Tibial nerve (tissue), 4 donors: ENCODE results near the gene CYLD. TPM values are rescaled to one million over a fixed set of nuclear protein-coding genes. Genes with fewer than 3 reads are reported as not detected.

ENCODE experiments used
- DNase-seq, 2 donors: peaks; one replicate each; pipeline ENCODE4 v3.0.0-alpha.2; 2019; ENCODE audit warnings: low spot score in 2 of 2
- H3K27ac ChIP-seq, 4 donors: fragments of 200-600 bp; sonication (generic) in 3 of 4; one replicate each; pipeline ENCODE4 v1.5.1; 2017 to 2019; ENCODE audit warnings: mild to moderate bottlenecking in 1 of 4
- H3K27me3 ChIP-seq, 2 donors: fragments of 200-600 bp; sonication (generic) in 1 of 2; one replicate each; pipeline versions ENCODE4 v1.5.1 to v1.6.0; 2017 to 2019
- H3K36me3 ChIP-seq, 3 donors: fragments of 200-600 bp; sonication (generic); one replicate each; pipeline ENCODE4 v1.5.1; 2018 to 2019
- H3K4me1 ChIP-seq, 4 donors: fragments of 200-600 bp; sonication (generic) in 3 of 4; one replicate each; pipeline ENCODE4 v1.5.1; 2017 to 2019
- H3K4me3 ChIP-seq, 4 donors: fragments of 200-600 bp; sonication (generic) in 3 of 4; one replicate each; pipeline ENCODE4 v1.5.1; 2017 to 2019; ENCODE audit warnings: mild to moderate bottlenecking in 1 of 4, moderate library complexity in 1 of 4
- H3K9me3 ChIP-seq, 4 donors: fragments of 200-600 bp; sonication (generic) in 3 of 4; one replicate each; pipeline ENCODE4 v1.5.1; 2017 to 2019
- EP300 ChIP-seq, 2 donors: sonication (generic); formaldehyde crosslinking; IDR thresholded peaks; one replicate each; pipeline ENCODE4 v1.6.1; 2017; ENCODE audit warnings: antibody characterized with exemption in 2 of 2, mild to moderate bottlenecking in 1 of 2
- POLR2A ChIP-seq, 2 donors: fragments of 450-650 bp; IDR thresholded peaks; one replicate each; pipeline ENCODE4 v1.6.1; 2017; ENCODE audit warnings: antibody characterized with exemption in 2 of 2, mild to moderate bottlenecking in 2 of 2, moderate library complexity in 2 of 2
- WGBS, 2 donors: methylation state at CpG; one replicate each; pipeline ENCODE4 v1.1.5; 2018; 5-methylcytosine and 5-hydroxymethylcytosine counted together
- total RNA-seq, 4 donors: library from RNA; depleted of rRNA; stranded (reverse); fragments of >200 nt; gene quantifications; one replicate each; pipeline ENCODE4 v1.1.0, GENCODE V29; 2016
- TF ChIP-seq, protein P1 (sequence below), 5 experiments: fragments of 200-600 bp in 3 of 5; fragments of 450-650 bp in 2 of 5; sonication (generic) in 3 of 5; IDR thresholded peaks; one replicate each; pipeline ENCODE4 v1.5.1; 2016 to 2019; ENCODE audit warnings: antibody characterized with exemption in 5 of 5, mild to moderate bottlenecking in 3 of 5, moderate library complexity in 2 of 5

CYLD gene
- total RNA-seq, 4 donors from 2014 or later, result 23.7 to 52.7 (median 38.3) TPM

DNA sequence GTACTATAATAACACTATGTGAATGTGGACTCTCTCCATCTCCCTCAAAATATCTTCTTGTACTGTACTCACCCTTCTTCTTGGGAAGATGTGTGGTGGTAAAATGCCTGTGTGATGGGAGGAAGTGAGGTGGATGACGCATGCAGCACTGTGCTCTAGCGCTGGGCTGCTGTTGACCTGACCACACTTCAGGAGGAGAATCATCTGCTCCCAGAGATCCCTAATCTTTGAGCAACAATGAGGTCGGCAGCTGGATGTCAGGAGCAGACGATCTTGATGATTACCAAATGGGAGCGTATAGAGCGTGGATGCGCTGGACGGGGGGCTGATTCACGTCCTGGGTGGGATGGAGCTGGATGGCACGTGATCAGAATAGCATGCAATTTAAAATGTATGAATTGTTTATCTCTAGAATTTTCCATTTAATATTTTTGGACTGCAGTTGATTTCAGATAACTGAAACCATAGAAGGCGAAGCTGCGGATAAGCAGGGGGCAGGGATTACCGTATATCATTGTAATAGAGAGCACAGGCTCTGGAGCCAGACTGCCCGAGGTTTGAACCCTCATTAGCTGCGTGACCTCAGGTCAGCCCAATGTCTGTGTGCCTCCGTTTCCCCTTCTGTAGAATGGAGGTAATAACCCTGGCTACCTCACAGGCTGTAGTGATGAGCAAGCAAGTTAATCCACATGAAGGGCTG is 23.7 kb upstream of the CYLD start:
- Histone ChIP-seq H3K9me3 (no peaks in the 10 kb centered on the region), H3K4me3 (no peak overlapping the region), H3K4me1 (no peaks in the 10 kb centered on the region), H3K27me3 (no peaks in the 10 kb centered on the region), H3K27ac (no peak overlapping the region), H3K36me3 (peaks cover 0 to 11% (median 0%) of the 10 kb centered on the region in 3 donors)
- TF ChIP-seq, protein P1, sequence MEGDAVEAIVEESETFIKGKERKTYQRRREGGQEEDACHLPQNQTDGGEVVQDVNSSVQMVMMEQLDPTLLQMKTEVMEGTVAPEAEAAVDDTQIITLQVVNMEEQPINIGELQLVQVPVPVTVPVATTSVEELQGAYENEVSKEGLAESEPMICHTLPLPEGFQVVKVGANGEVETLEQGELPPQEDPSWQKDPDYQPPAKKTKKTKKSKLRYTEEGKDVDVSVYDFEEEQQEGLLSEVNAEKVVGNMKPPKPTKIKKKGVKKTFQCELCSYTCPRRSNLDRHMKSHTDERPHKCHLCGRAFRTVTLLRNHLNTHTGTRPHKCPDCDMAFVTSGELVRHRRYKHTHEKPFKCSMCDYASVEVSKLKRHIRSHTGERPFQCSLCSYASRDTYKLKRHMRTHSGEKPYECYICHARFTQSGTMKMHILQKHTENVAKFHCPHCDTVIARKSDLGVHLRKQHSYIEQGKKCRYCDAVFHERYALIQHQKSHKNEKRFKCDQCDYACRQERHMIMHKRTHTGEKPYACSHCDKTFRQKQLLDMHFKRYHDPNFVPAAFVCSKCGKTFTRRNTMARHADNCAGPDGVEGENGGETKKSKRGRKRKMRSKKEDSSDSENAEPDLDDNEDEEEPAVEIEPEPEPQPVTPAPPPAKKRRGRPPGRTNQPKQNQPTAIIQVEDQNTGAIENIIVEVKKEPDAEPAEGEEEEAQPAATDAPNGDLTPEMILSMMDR (IDR thresholded peaks at IDR 0.05), result no peak
- TF ChIP-seq EP300 (IDR thresholded peaks at IDR 0.05) (no peak), POLR2A (IDR thresholded peaks at IDR 0.05) (no peak)
- 60 to 65% methylated on average over 16 of the region's 16 CpGs for WGBS, 2 donors
- no peak for DNase-seq

DNA sequence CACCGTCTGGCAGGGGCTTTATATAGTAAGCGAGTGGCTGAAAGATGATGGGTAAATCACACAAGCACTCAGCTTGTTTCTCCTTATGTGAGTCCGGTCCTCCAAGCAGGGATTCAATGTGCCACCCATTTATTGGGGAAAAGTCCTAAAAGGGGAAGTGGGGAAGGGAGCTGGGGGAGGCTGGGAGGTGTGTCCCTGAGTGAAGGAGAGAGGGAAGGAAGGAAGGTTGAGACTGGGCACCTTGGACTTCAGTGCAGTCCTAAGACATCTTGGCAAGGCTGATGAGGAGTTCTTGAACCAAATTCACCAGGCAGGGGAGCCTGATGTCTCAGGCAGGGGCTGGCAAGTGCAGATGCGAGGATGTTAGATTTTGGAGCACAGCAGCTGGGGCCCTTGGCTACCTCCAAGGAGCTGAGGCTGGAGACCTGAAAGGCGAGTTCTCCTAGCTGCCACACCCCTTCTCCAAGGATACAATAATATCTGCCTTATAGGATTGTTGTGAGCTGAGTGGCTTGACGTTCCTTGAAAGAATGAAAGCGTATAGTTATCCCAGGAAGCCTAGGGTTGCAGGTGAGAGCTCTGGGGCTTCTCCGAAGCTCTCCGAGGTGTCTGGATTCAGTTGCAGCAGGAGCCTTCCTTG is 23.0 kb upstream of the CYLD start:
- Histone ChIP-seq H3K27me3 (no peaks in the 10 kb centered on the region), H3K27ac (no peak overlapping the region), H3K4me1 (no peaks in the 10 kb centered on the region), H3K9me3 (no peaks in the 10 kb centered on the region), H3K4me3 (no peak overlapping the region), H3K36me3 (peaks cover 0 to 12% (median 0%) of the 10 kb centered on the region in 3 donors)
- 76 to 80% methylated on average over 9 of the region's 9 CpGs for WGBS, 2 donors
- no peak for DNase-seq
- TF ChIP-seq EP300 (IDR thresholded peaks at IDR 0.05), result no peak
- TF ChIP-seq POLR2A (IDR thresholded peaks at IDR 0.05), result no peak
- TF ChIP-seq, protein P1 (IDR thresholded peaks at IDR 0.05), result no peak

DNA sequence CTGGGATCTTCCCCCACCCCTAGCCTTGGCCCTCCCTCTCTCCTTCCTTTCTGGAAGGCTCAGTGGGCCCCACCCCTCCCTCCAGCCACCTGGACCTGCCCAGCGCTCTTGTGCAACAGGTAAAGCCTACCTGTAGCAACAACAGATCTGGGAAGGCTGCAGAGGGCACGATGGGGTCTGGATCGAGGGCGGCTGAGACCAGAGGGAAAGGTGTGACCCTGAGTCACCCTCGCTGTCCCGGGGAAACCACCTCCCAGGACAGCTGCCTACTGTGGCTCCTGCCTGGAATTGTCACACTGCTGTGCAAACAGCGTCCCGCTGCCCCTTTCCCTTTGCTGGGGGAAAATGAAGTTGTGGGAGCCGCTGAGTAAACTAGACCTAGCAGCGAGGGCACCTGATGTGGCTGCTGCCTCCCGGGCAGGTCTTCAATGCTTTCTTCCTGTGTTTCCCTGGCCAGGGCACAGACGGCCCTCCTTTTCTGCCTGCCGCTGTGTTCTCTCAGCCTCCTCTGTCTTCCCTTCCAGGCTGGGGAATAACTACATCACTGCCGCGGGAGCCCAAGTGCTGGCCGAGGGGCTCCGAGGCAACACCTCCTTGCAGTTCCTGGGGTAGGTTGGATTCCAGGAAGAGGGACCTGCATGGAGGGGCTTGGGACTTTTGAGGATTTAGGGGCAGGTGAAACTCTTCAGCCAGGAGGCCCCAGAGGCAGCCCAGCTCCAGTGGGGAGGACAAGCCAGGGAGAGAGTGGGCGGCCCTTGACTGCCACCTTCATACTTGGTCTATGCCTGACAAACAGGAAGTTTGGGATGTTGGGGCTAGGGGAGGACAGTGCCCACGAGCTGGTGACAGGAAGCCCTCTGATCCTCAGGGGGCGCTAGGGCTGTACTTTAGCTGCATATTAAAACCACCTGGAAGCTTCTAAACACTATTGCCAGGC is 22.2 kb upstream of the CYLD start:
- H3K4me3 ChIP-seq, result no peak overlapping the region
- no peaks in the 10 kb centered on the region for H3K27me3 ChIP-seq
- no peak for DNase-seq
- H3K36me3 ChIP-seq, result peaks cover 0 to 12% (median 0%) of the 10 kb centered on the region in 3 donors
- 73 to 75% methylated on average over 16 to 20 of the region's 20 CpGs for WGBS, 2 donors
- no peak for TF ChIP-seq EP300 (IDR thresholded peaks at IDR 0.05)
- TF ChIP-seq, protein P1 (IDR thresholded peaks at IDR 0.05), result no peak
- TF ChIP-seq POLR2A (IDR thresholded peaks at IDR 0.05), result no peak
- no peaks in the 10 kb centered on the region for H3K4me1 ChIP-seq
- H3K9me3 ChIP-seq, result no peaks in the 10 kb centered on the region
- no peak overlapping the region for H3K27ac ChIP-seq

DNA sequence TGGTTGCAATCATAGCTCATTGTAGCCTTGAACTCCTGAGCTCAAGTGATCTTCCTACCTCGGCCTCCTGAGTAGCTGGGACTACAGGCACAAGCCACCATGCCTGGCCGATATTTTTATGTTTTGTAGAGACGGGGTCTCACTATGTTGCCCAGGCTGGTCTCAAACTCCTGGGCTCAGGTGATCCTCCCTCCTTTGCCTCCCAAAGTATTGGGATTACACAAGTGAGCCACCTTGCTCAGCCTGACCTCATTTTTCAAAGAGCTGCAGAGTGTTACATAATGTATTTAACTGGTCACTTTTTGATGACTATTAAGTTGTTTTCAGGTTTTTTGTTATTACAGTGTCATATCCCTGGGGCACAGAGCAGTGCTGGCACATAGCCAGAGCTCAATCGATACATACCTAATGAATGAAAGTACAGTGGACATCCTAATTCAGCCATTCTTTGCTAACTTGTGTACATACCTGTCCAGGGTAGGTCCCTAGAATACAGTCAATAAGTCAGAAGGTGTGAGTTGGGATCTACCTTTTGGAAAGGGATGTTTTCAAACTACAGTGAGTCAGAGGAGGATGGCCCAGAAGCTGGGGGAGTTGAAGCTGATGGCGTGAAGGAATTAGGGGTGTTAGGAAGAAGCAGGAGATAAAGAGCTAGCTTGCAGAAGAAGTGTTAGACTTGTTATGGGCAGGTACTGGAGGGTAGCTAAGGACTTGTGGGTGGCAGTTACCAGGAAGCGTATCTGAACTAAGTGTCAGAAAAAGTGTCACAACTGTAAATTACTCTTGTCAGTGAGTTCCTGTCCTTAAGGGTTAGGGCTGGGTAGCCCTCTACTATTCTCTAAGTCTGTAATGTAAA is 20.1 kb upstream of the CYLD start:
- Histone ChIP-seq H3K36me3 (peaks cover 0 to 20% (median 0%) of the 10 kb centered on the region in 3 donors), H3K27me3 (no peaks in the 10 kb centered on the region), H3K9me3 (no peaks in the 10 kb centered on the region), H3K4me3 (no peak overlapping the region), H3K4me1 (no peaks in the 10 kb centered on the region), H3K27ac (no peak overlapping the region)
- no peak for DNase-seq
- TF ChIP-seq, protein P1 (IDR thresholded peaks at IDR 0.05), result no peak
- TF ChIP-seq POLR2A (IDR thresholded peaks at IDR 0.05) (no peak), EP300 (IDR thresholded peaks at IDR 0.05) (no peak)
- WGBS, 2 donors, result 92% methylated on average over 6 of the region's 6 CpGs
